Endothelial cell of umbilical vein (primary cell): ENCODE results near the gene HECW1.

Source experiments
- CTCF ChIP-seq, 2 donors: IDR thresholded peaks; 1 replicate in 1 of 2; 2 replicates in 1 of 2; pipeline ENCODE4 v1.5.1; 2011; ENCODE audit warnings: low read length in 2 of 2, mild to moderate bottlenecking in 2 of 2, moderate library complexity in 2 of 2, control low read depth in 1 of 2, inconsistent platforms in 1 of 2, low read depth in 1 of 2; ENCODE audit not compliant: insufficient read depth in 1 of 2; ENCODE audit errors: extremely low read depth in 1 of 2
- JUN ChIP-seq: IDR thresholded peaks from 2 replicates; pipeline ENCODE4 v1.6.1; 2011; ENCODE audit warnings: borderline replicate concordance, low read depth; ENCODE audit not compliant: insufficient read length, insufficient read depth
- POLR2A ChIP-seq: IDR thresholded peaks from 2 replicates; pipeline ENCODE4 v1.6.1; 2012; ENCODE audit warnings: low read depth, mild to moderate bottlenecking, control low read depth, low read length
- POLR2AphosphoS5 ChIP-seq: IDR thresholded peaks from 2 replicates; pipeline ENCODE4 v1.6.1; 2012; ENCODE audit warnings: low read depth, mild to moderate bottlenecking, control low read depth, low read length, moderate library complexity; ENCODE audit not compliant: insufficient read depth

GRCh38 chr7:43502941-43503340, 390.5 kb downstream of the HECW1 start:
- TF ChIP-seq CTCF (IDR thresholded peaks at IDR 0.05; ENCODE audit: extremely low read depth in 1 of 2, insufficient read depth in 1 of 2, low read depth in 1 of 2, low read length in 2 of 2) (no peak), JUN (no peak), POLR2A (no peak), POLR2AphosphoS5 (no peak)
